Measurements from ENCODE around the gene SPIN1.

SPIN1 gene

GRCh38 chr9:88437210-88438146 is 49.2 kb downstream of the SPIN1 start (continued):
- TF ChIP-seq, protein P1, sequence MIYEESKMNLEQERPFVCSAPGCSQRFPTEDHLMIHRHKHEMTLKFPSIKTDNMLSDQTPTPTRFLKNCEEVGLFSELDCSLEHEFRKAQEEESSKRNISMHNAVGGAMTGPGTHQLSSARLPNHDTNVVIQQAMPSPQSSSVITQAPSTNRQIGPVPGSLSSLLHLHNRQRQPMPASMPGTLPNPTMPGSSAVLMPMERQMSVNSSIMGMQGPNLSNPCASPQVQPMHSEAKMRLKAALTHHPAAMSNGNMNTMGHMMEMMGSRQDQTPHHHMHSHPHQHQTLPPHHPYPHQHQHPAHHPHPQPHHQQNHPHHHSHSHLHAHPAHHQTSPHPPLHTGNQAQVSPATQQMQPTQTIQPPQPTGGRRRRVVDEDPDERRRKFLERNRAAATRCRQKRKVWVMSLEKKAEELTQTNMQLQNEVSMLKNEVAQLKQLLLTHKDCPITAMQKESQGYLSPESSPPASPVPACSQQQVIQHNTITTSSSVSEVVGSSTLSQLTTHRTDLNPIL (CRISPR knock-in tag; IDR thresholded peaks at IDR 0.05; ENCODE audit: low read depth), result no peak
- TF ChIP-seq PPARA (CRISPR knock-in tag; IDR thresholded peaks at IDR 0.05; ENCODE audit: borderline replicate concordance) (no peak), ZNF70 (CRISPR knock-in tag; IDR thresholded peaks at IDR 0.05) (no peak), TCF4 (CRISPR knock-in tag; IDR thresholded peaks at IDR 0.05; ENCODE audit: borderline replicate concordance) (no peak), ISL1 (CRISPR knock-in tag; IDR thresholded peaks at IDR 0.05) (no peak), TOX (CRISPR knock-in tag; IDR thresholded peaks at IDR 0.05; ENCODE audit: borderline replicate concordance) (no peak), BACH2 (CRISPR knock-in tag; IDR thresholded peaks at IDR 0.05; ENCODE audit: borderline replicate concordance) (no peak), ZNF565 (CRISPR knock-in tag; conservative IDR thresholded peaks at IDR 0.05; ENCODE audit: low read depth) (no peak), ARNTL (CRISPR knock-in tag; IDR thresholded peaks at IDR 0.05; ENCODE audit: borderline replicate concordance, low read depth) (no peak)

DNA sequence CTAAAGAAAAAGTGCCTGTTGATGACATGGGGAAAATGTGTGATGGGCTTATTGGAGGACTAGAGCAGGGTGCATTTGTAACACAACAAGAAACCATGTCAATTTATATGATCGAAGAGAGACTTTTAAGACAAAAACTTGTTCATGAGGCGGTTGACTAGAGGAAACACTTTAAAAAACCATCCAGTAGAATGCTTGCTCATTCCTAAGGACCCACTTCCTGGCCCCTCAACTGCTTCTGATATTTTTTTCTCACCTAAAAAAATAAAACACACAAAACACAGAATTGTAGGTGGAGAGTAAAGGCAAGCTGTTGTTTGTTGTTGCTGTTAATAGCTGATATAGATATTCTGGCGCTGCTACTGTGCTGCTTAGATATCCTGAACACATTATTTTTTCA is 50.6 kb downstream of the SPIN1 start:
- no peak for ATAC-seq
- TF ChIP-seq CSRNP3 (CRISPR knock-in tag; IDR thresholded peaks at IDR 0.05), result no peak
- TF ChIP-seq, protein P2, sequence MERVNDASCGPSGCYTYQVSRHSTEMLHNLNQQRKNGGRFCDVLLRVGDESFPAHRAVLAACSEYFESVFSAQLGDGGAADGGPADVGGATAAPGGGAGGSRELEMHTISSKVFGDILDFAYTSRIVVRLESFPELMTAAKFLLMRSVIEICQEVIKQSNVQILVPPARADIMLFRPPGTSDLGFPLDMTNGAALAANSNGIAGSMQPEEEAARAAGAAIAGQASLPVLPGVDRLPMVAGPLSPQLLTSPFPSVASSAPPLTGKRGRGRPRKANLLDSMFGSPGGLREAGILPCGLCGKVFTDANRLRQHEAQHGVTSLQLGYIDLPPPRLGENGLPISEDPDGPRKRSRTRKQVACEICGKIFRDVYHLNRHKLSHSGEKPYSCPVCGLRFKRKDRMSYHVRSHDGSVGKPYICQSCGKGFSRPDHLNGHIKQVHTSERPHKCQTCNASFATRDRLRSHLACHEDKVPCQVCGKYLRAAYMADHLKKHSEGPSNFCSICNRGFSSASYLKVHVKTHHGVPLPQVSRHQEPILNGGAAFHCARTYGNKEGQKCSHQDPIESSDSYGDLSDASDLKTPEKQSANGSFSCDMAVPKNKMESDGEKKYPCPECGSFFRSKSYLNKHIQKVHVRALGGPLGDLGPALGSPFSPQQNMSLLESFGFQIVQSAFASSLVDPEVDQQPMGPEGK (CRISPR knock-in tag; IDR thresholded peaks at IDR 0.05; ENCODE audit: borderline replicate concordance), result no peak
- TF ChIP-seq PPARA (CRISPR knock-in tag; IDR thresholded peaks at IDR 0.05; ENCODE audit: borderline replicate concordance), result no peak
- no peak for TF ChIP-seq RARB (CRISPR knock-in tag; IDR thresholded peaks at IDR 0.05)
- no peak for TF ChIP-seq GLIS3 (CRISPR knock-in tag; IDR thresholded peaks at IDR 0.05)
- no peak for TF ChIP-seq SNAI2 (CRISPR knock-in tag; IDR thresholded peaks at IDR 0.05)
- TF ChIP-seq ESRRG (CRISPR knock-in tag; IDR thresholded peaks at IDR 0.05), result no peak
- TF ChIP-seq, protein P3, sequence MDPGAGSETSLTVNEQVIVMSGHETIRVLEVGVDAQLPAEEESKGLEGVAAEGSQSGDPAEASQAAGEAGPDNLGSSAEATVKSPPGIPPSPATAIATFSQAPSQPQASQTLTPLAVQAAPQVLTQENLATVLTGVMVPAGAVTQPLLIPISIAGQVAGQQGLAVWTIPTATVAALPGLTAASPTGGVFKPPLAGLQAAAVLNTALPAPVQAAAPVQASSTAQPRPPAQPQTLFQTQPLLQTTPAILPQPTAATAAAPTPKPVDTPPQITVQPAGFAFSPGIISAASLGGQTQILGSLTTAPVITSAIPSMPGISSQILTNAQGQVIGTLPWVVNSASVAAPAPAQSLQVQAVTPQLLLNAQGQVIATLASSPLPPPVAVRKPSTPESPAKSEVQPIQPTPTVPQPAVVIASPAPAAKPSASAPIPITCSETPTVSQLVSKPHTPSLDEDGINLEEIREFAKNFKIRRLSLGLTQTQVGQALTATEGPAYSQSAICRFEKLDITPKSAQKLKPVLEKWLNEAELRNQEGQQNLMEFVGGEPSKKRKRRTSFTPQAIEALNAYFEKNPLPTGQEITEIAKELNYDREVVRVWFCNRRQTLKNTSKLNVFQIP (CRISPR knock-in tag; IDR thresholded peaks at IDR 0.05; ENCODE audit: borderline replicate concordance, low read depth), result no peak
- no peak for TF ChIP-seq ZNF565 (CRISPR knock-in tag; conservative IDR thresholded peaks at IDR 0.05; ENCODE audit: low read depth)

DNA sequence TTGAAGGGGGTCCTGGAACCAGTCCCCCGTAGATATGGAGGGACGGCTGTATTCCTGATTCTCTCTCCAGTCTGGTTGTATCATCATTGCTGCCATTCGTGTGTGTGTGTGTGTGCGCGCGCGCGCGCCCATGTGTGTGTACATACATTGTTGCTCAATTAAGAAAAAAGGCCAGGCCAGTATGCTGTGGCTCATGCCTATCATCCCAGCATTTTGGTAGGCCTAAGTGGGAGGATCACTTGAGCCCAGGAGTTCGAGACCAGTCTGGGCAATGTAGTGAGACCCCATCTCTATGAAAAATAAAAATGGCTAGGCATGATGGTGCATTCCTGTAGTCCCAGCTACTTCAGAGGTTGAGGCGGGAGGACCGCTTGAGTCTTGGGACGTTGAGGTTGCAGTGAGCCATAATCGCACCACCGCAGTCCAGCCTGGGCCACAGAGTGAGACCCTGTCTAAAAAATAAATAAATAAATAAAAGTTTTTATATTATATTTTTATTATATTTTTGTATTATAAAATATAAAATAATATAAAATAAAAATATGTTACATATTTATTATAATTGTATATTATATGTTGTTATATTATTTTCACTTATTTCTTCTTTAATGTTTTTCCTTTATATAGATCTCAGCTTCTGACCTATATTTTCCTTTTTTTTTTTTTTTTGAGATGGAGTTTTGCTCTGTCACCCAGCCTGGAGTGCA is 53.2 kb downstream of the SPIN1 start:
- ATAC-seq, result no peak
- TF ChIP-seq ZNF70 (CRISPR knock-in tag; IDR thresholded peaks at IDR 0.05) (no peak), RARB (CRISPR knock-in tag; IDR thresholded peaks at IDR 0.05) (no peak), TOX (CRISPR knock-in tag; IDR thresholded peaks at IDR 0.05; ENCODE audit: borderline replicate concordance) (no peak), SNAI2 (CRISPR knock-in tag; IDR thresholded peaks at IDR 0.05) (no peak), CSRNP3 (CRISPR knock-in tag; IDR thresholded peaks at IDR 0.05) (no peak), TCF4 (CRISPR knock-in tag; IDR thresholded peaks at IDR 0.05; ENCODE audit: borderline replicate concordance) (no peak)
- TF ChIP-seq, protein P2 (CRISPR knock-in tag; IDR thresholded peaks at IDR 0.05; ENCODE audit: borderline replicate concordance), result no peak
- TF ChIP-seq, protein P1 (CRISPR knock-in tag; IDR thresholded peaks at IDR 0.05; ENCODE audit: low read depth), result no peak
